HG03135 (cell line): ENCODE measurements around the gene TASL.
A peak's percentile ranks its signal among the peaks of the same experiment; 100 is the strongest.
"Not testable (repeated sequence)": the region's sequence is repeated elsewhere in the genome, so short reads cannot be mapped to it uniquely, and the experiment has no call there.

Experiments used
- ATAC-seq: cut with Tn5 transposase; IDR thresholded peaks from one replicate; pipeline ENCODE4 v1.9.1; 2021; ENCODE audit warnings: mild to moderate bottlenecking, moderate library complexity; ENCODE audit not compliant: unreplicated experiment

Gene TASL

GRCh38 chrX:30577362-30577991 is at the start of gene TASL:
TSS of gene TASL (minus strand) at chrX:30577766. CDS start at chrX:30560355, 17,411 bp downstream.
- ATAC-seq, result peak; percentile 84

- no peak for ATAC-seq
Observed at GRCh38 chrX:30626402-30626801, 48.8 kb upstream of the TASL start.

- no peak for ATAC-seq
Observed at GRCh38 chrX:30622361-30622760, 44.8 kb upstream of the TASL start.

- no peak for ATAC-seq
Observed at GRCh38 chrX:30620980-30621618, 43.5 kb upstream of the TASL start.

- no peak for ATAC-seq
Observed at GRCh38 chrX:30620125-30620524, 42.6 kb upstream of the TASL start.

GRCh38 chrX:30618160-30618765 is 40.7 kb upstream of the TASL start:
- ATAC-seq, result no peak

- ATAC-seq, result no peak
Observed at GRCh38 chrX:30615229-30615628, 37.7 kb upstream of the TASL start.

- no peak for ATAC-seq
Observed at GRCh38 chrX:30613721-30614120, 36.2 kb upstream of the TASL start.

GRCh38 chrX:30612250-30612655 is 34.7 kb upstream of the TASL start:
- ATAC-seq, result no peak

- no peak for ATAC-seq
Observed at GRCh38 chrX:30610026-30610425, 32.5 kb upstream of the TASL start.

GRCh38 chrX:30607155-30607554 is 29.6 kb upstream of the TASL start:
- no peak for ATAC-seq

- ATAC-seq, result not testable (repeated sequence)
Observed at GRCh38 chrX:30600269-30601176, 23.0 kb upstream of the TASL start.

- ATAC-seq, result peak; percentile 67
Observed at GRCh38 chrX:30597216-30598012, 19.8 kb upstream of the TASL start.

GRCh38 chrX:30593440-30594200 is 16.1 kb upstream of the TASL start:
- peak; percentile 50 for ATAC-seq

- ATAC-seq, result no peak
Observed at GRCh38 chrX:30592831-30593230, 15.3 kb upstream of the TASL start.

GRCh38 chrX:30590368-30590767 is 12.8 kb upstream of the TASL start:
- no peak for ATAC-seq

GRCh38 chrX:30589146-30589888 is 11.8 kb upstream of the TASL start:
- ATAC-seq, result peak; percentile 37

GRCh38 chrX:30586516-30586915 is 8.9 kb upstream of the TASL start:
- ATAC-seq, result no peak

- no peak for ATAC-seq
Observed at GRCh38 chrX:30582664-30583063, 5.1 kb upstream of the TASL start.
